Natural killer cell (primary cell): Measurements from ENCODE around the gene MMD2. TPM values are rescaled to one million over a fixed set of nuclear protein-coding genes. Genes with fewer than 3 reads are reported as not detected.

ENCODE experiments used
- ATAC-seq, 3 donors: fragments of 150-1000 bp in 2 of 3; fragments of 200-7000 bp in 1 of 3; cut with Tn5 transposase; 1 replicate in 1 of 3; 2 replicates in 2 of 3; pipeline ENCODE4 v1.10.0; 2021; ENCODE audit warnings: mild to moderate bottlenecking in 2 of 3, moderate library complexity in 2 of 3
- DNase-seq, 2 donors: peaks; one replicate each; pipeline versions ENCODE4 v3.0.0 to v3.0.0-alpha.2; 2013 to 2021; ENCODE audit warnings: mixed read lengths in 1 of 2
- H3K27ac ChIP-seq: one replicate; pipeline ENCODE4 v1.5.1; 2013; ENCODE audit warnings: mild to moderate bottlenecking, low read length
- H3K27me3 ChIP-seq: one replicate; pipeline ENCODE4 v1.6.1; 2013; ENCODE audit warnings: low read length; ENCODE audit not compliant: control insufficient read depth, insufficient read depth
- H3K36me3 ChIP-seq: one replicate; pipeline ENCODE4 v1.6.1; 2013; ENCODE audit warnings: low read length; ENCODE audit not compliant: control insufficient read depth, insufficient read depth
- H3K4me1 ChIP-seq: one replicate; pipeline ENCODE4 v1.6.1; 2013; ENCODE audit warnings: low read length; ENCODE audit not compliant: control insufficient read depth, insufficient read depth
- H3K4me3 ChIP-seq: one replicate; pipeline ENCODE4 v1.5.1; 2013; ENCODE audit warnings: low read length
- H3K9me3 ChIP-seq: one replicate; pipeline ENCODE4 v1.6.1; 2013; ENCODE audit warnings: low read length; ENCODE audit not compliant: control insufficient read depth, insufficient read depth
- H3K27ac Mint-ChIP-seq, 2 donors: one replicate each; pipeline ENCODE4 v1.8.0; 2022; ENCODE audit warnings: mild to moderate bottlenecking in 2 of 2, mixed read lengths in 2 of 2, moderate library complexity in 1 of 2
- H3K27me3 Mint-ChIP-seq, 2 donors: one replicate each; pipeline ENCODE4 v1.8.0; 2022; ENCODE audit warnings: low read depth in 2 of 2, mixed read lengths in 2 of 2
- H3K36me3 Mint-ChIP-seq: one replicate; pipeline ENCODE4 v1.8.0; 2022; ENCODE audit warnings: mixed read lengths
- H3K4me1 Mint-ChIP-seq, 2 donors: one replicate each; pipeline ENCODE4 v1.8.0; 2022; ENCODE audit warnings: mixed read lengths in 2 of 2
- H3K4me3 Mint-ChIP-seq: one replicate; pipeline ENCODE4 v1.8.0; 2022; ENCODE audit warnings: mild to moderate bottlenecking, moderate library complexity, mixed read lengths
- H3K9me3 Mint-ChIP-seq, 2 donors: one replicate each; pipeline ENCODE4 v1.8.0; 2022; ENCODE audit warnings: mixed read lengths in 2 of 2
- CTCF ChIP-seq: fragments of 200-600 bp; IDR thresholded peaks from one replicate; pipeline ENCODE4 v1.8.0; 2022; ENCODE audit warnings: antibody characterized with exemption
- WGBS: methylation state at CpG from one replicate; pipeline ENCODE4 v1.1.7; 2013; ENCODE audit warnings: missing lambda C conversion rate; ENCODE audit not compliant: insufficient coverage; 5-methylcytosine and 5-hydroxymethylcytosine counted together
- intact Hi-C: fragments of 100-400 bp; cut with micrococcal nuclease; formaldehyde crosslinking; loops from one replicate; pipeline ENCODE4 v1.14.2; 2022
- total RNA-seq, 4 donors: library from RNA; stranded (reverse); fragments of 120-200 nt in 1 of 4; gene quantifications; one replicate each; pipeline versions ENCODE4 v1.2.3 to v1.2.4, GENCODE V29; 2013 to 2022

Gene MMD2
- total RNA-seq, 3 donors from 2014 or later (not counting 1 experiment from before 2014, with no cell fraction given): not detected

GRCh38 chr7:4873071-4873944, 85.7 kb downstream of the MMD2 start:
- H3K9me3 ChIP-seq: no peaks in the 10 kb centered on the region
- peaks cover 28% of the 10 kb centered on the region for H3K4me1 ChIP-seq
- no peak for TF ChIP-seq CTCF
- Mint-ChIP-seq H3K9me3 (no peaks in the 10 kb centered on the region), H3K27ac (no peak overlapping the region), H3K4me3 (peak overlapping the region; percentile 77), H3K4me1 (peaks cover 29 to 31% of the 10 kb centered on the region in 2 donors), H3K36me3 (no peaks in the 10 kb centered on the region), H3K27me3 (peaks cover 8 to 12% of the 10 kb centered on the region in 2 donors)
- H3K36me3 ChIP-seq: no peaks in the 10 kb centered on the region
- no peak overlapping the region for H3K27ac ChIP-seq
- intact Hi-C loops: no loop called here
- DNase-seq: no peak
- WGBS: 92% methylated on average over 30 of the region's 31 CpGs
- ATAC-seq: no peak
- no peak overlapping the region for H3K4me3 ChIP-seq
- H3K27me3 ChIP-seq: no peaks in the 10 kb centered on the region

GRCh38 chr7:4871930-4872675, 86.9 kb downstream of the MMD2 start:
- no peaks in the 10 kb centered on the region for H3K36me3 ChIP-seq
- H3K4me1 ChIP-seq: peaks cover 28% of the 10 kb centered on the region
- no peaks in the 10 kb centered on the region for H3K9me3 ChIP-seq
- Mint-ChIP-seq H3K36me3 (no peaks in the 10 kb centered on the region), H3K4me3 (peak overlapping the region; percentile 77), H3K27me3 (peaks cover 8 to 12% of the 10 kb centered on the region in 2 donors), H3K4me1 (peaks cover 29 to 31% of the 10 kb centered on the region in 2 donors), H3K9me3 (no peaks in the 10 kb centered on the region), H3K27ac (peak overlapping the region; percentile 78 to 79)
- no peak for TF ChIP-seq CTCF
- DNase-seq: peak in 1 of 2 donors; percentile 20
- ATAC-seq: peak; percentile 5 to 53 (median 49)
- WGBS: 59% methylated on average over 19 of the region's 19 CpGs
- intact Hi-C loops: no loop called here
- no peak overlapping the region for H3K27ac ChIP-seq
- H3K4me3 ChIP-seq: no peak overlapping the region
- H3K27me3 ChIP-seq: no peaks in the 10 kb centered on the region

- Histone ChIP-seq H3K4me3 (no peak overlapping the region), H3K4me1 (peaks cover 28% of the 10 kb centered on the region), H3K36me3 (no peaks in the 10 kb centered on the region), H3K9me3 (no peaks in the 10 kb centered on the region), H3K27ac (no peak overlapping the region), H3K27me3 (no peaks in the 10 kb centered on the region)
- WGBS: 24% methylated on average over 23 of the region's 23 CpGs
- ATAC-seq (peak in 1 of 3 donors; percentile 13), DNase-seq (no peak)
- H3K27ac Mint-ChIP-seq: peak overlapping the region; percentile 16 to 74
- peak overlapping the region; percentile 69 for H3K4me3 Mint-ChIP-seq
- peaks cover 8 to 12% of the 10 kb centered on the region in 2 donors for H3K27me3 Mint-ChIP-seq
- H3K4me1 Mint-ChIP-seq: peaks cover 29 to 31% of the 10 kb centered on the region in 2 donors
- no peak for TF ChIP-seq CTCF
- H3K36me3 Mint-ChIP-seq: no peaks in the 10 kb centered on the region
- intact Hi-C loops: no loop called here
- H3K9me3 Mint-ChIP-seq: no peaks in the 10 kb centered on the region
These were observed 87.8 kb downstream of the MMD2 start for GRCh38 chr7:4871056-4871680.
